Neural crest cell (in vitro differentiated cells): ENCODE data around the gene CCDC91. TPM values are rescaled to one million over a fixed set of nuclear protein-coding genes. Genes with fewer than 3 reads are reported as not detected.
A peak's percentile ranks its signal among the peaks of the same experiment; 100 is the strongest.

Source experiments
- DNase-seq: peaks from one replicate; pipeline ENCODE4 v3.0.0; 2021; ENCODE audit warnings: low read depth, mixed read lengths, low spot score
- H3K27ac Mint-ChIP-seq: one replicate; pipeline ENCODE4 v1.8.0; 2021; ENCODE audit warnings: mild to moderate bottlenecking, mixed read lengths; ENCODE audit not compliant: unreplicated experiment
- H3K27me3 Mint-ChIP-seq: 2 replicates; pipeline ENCODE4 v1.8.0; 2021; ENCODE audit warnings: low read depth, mild to moderate bottlenecking, mixed read lengths
- H3K36me3 Mint-ChIP-seq: 2 replicates; pipeline ENCODE4 v1.8.0; 2021; ENCODE audit warnings: low read depth, mild to moderate bottlenecking, mixed read lengths
- H3K4me1 Mint-ChIP-seq: 2 replicates; pipeline ENCODE4 v1.8.0; 2021; ENCODE audit warnings: mixed read lengths
- H3K4me3 Mint-ChIP-seq: one replicate; pipeline ENCODE4 v1.8.0; 2021; ENCODE audit warnings: mild to moderate bottlenecking, mixed read lengths
- H3K9me3 Mint-ChIP-seq: 2 replicates; pipeline ENCODE4 v1.8.0; 2021; ENCODE audit warnings: mixed read lengths
- total RNA-seq: library from RNA; stranded (reverse); gene quantifications from 2 replicates; pipeline ENCODE4 v1.2.1, GENCODE V29; 2021
- TF ChIP-seq, protein P1 (sequence below): fragments of 200-600 bp; sonication (generic); conservative IDR thresholded peaks from 2 replicates; pipeline ENCODE4 v1.5.0; 2021; ENCODE audit warnings: antibody characterized with exemption, mild to moderate bottlenecking

The CCDC91 gene
- total RNA-seq, 1 donor from 2014 or later, result 13.9 TPM

DNA sequence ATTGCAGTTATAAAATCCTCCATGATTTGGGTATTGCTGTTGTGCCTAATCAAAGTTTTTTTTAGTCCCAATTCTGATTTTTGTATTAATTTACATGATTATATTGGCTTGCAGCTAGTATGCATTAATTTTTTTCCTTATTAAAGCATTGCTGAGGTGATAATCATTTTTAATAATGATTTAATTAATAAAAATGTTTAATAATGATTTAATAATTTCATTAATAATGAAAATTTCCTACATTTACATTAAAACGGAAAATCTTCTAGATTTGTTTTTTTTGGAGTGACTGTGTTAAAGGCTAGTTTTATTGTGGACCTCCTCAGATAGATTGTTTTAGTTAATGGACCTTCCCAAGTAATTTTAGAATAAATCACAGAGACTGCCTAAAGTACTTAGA is 79.6 kb downstream of the CCDC91 start:
- no peaks in the 10 kb centered on the region for H3K4me1 Mint-ChIP-seq
- peaks cover 28% of the 10 kb centered on the region for H3K36me3 Mint-ChIP-seq
- peaks cover 13% of the 10 kb centered on the region for H3K9me3 Mint-ChIP-seq
- no peak overlapping the region for H3K4me3 Mint-ChIP-seq
- H3K27ac Mint-ChIP-seq, result no peak overlapping the region
- no peak for DNase-seq
- TF ChIP-seq, protein P1, sequence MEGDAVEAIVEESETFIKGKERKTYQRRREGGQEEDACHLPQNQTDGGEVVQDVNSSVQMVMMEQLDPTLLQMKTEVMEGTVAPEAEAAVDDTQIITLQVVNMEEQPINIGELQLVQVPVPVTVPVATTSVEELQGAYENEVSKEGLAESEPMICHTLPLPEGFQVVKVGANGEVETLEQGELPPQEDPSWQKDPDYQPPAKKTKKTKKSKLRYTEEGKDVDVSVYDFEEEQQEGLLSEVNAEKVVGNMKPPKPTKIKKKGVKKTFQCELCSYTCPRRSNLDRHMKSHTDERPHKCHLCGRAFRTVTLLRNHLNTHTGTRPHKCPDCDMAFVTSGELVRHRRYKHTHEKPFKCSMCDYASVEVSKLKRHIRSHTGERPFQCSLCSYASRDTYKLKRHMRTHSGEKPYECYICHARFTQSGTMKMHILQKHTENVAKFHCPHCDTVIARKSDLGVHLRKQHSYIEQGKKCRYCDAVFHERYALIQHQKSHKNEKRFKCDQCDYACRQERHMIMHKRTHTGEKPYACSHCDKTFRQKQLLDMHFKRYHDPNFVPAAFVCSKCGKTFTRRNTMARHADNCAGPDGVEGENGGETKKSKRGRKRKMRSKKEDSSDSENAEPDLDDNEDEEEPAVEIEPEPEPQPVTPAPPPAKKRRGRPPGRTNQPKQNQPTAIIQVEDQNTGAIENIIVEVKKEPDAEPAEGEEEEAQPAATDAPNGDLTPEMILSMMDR, result no peak
- H3K27me3 Mint-ChIP-seq, result no peaks in the 10 kb centered on the region

DNA sequence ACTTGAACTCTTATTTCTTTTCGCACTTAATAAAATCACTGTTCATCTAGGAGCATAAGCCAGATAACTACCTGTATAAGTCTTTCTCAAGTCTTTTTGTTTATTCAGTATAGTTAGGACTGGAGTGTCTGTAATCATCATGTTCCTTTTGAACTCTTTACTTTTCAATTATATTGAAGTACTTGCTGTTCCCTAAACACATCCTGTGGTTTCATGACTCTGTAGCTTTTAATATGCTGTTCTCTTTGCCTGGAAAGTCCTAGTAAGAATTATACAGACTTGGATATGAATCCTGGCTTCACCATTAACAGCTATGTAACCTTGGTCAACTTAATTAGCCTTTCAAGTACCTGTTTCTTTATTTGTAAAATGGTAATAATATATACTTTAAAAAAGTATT is 88.2 kb downstream of the CCDC91 start:
- Mint-ChIP-seq H3K4me1 (no peaks in the 10 kb centered on the region), H3K36me3 (peaks cover 16% of the 10 kb centered on the region)
- TF ChIP-seq, protein P1, result no peak

DNA sequence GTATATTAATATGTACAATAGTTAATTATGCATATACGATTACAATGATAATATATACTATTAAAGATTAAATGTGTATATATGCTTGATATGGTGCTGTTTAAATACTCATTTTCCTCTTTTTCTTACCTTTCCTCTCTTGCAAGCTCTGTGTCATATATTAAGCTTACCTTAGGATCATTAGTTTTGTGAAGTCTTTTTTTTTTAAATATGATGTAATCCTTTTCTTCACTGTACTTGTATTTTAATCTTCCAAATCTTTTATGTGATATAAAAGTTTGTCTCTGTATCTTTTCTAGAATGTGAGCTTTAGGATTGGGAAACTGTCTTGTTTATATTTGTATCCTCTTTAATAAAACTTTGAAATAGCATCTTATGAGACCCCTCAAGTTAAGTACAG is 88.7 kb downstream of the CCDC91 start:
- H3K27ac Mint-ChIP-seq, result no peak overlapping the region
- TF ChIP-seq, protein P1, result no peak
- H3K4me3 Mint-ChIP-seq, result no peak overlapping the region
- no peaks in the 10 kb centered on the region for H3K4me1 Mint-ChIP-seq
- peaks cover 12% of the 10 kb centered on the region for H3K9me3 Mint-ChIP-seq
- peaks cover 17% of the 10 kb centered on the region for H3K36me3 Mint-ChIP-seq
- no peak for DNase-seq
- H3K27me3 Mint-ChIP-seq, result no peaks in the 10 kb centered on the region

More for the DNA sequence above, 88.2 kb downstream of the CCDC91 start:
- H3K27ac Mint-ChIP-seq, result peak overlapping the region; percentile 24
- DNase-seq, result no peak
- no peaks in the 10 kb centered on the region for H3K27me3 Mint-ChIP-seq
- peaks cover 9% of the 10 kb centered on the region for H3K9me3 Mint-ChIP-seq
- no peak overlapping the region for H3K4me3 Mint-ChIP-seq

DNA sequence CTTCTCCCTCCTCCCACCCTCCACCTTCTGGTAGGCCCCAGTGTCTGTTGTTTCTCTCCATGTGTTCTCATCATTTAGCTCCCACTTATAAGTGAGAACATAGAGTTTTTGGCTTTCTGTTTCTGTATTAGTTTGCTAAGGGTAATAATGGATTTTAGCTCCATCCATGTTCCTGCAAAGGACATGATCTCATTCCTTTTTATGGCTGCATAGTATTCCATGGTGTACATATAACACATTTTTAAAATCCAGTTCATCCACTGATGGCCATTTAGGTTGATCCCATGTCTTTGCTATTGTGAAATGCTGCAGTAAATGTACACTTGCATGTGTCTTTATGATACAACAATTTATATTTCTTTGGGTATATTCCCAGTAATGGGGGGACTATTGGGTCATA is 96.1 kb downstream of the CCDC91 start:
- Mint-ChIP-seq H3K27ac (no peak overlapping the region), H3K9me3 (peaks cover 27% of the 10 kb centered on the region), H3K27me3 (no peaks in the 10 kb centered on the region), H3K4me1 (no peaks in the 10 kb centered on the region), H3K4me3 (no peak overlapping the region), H3K36me3 (peaks cover 35% of the 10 kb centered on the region)
- no peak for DNase-seq
- TF ChIP-seq, protein P1, result no peak

DNA sequence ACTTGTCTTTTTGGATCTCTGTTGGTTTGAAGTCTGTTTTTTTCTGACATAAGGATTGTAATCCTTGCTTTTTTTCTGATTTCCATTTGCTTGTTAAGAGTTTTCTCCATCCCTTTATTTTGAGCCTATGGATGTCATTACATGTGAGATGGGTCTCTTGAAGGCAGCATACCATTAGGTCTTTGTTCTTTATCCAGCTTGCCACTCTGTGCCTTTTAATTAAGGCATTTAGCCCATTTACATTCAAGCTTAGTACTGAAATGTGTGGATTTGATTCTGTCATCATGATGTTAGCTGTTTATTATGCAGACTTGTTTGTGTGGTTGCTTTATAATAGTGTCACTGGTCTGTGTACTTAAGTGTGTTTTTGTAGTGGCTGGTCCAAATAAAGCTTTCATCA is 100.0 kb downstream of the CCDC91 start:
- Mint-ChIP-seq H3K9me3 (peaks cover 18% of the 10 kb centered on the region), H3K4me1 (no peaks in the 10 kb centered on the region), H3K4me3 (no peak overlapping the region), H3K27ac (no peak overlapping the region), H3K36me3 (peaks cover 24% of the 10 kb centered on the region), H3K27me3 (no peaks in the 10 kb centered on the region)
- DNase-seq, result no peak
- TF ChIP-seq, protein P1, result no peak

DNA sequence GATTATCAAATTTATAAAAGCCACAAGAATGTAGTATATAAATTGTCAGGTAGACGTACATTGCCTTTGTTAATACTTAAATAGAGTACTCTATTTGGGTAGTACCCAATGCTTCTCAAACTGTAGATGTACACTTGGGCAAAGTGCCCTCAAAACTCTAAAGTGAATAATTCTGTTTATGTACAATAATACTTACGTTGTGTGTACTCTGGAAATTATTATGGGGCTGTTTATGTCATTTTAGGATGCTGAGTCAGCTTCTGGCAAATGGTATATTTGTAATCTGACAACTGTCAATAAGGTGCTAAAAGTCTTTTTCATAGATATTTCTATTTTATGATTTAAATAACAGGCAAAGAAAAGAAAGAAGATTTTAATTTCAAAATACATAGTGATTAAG is 102.4 kb downstream of the CCDC91 start:
- Mint-ChIP-seq H3K4me1 (no peaks in the 10 kb centered on the region), H3K9me3 (peaks cover 14% of the 10 kb centered on the region), H3K27me3 (no peaks in the 10 kb centered on the region), H3K4me3 (no peak overlapping the region), H3K27ac (no peak overlapping the region), H3K36me3 (peaks cover 19% of the 10 kb centered on the region)
- TF ChIP-seq, protein P1, result no peak
- DNase-seq, result no peak
